Loucy (cell line): ENCODE data around the gene FAR2.

Experiments used
- H2AFZ ChIP-seq: fragments of 200-600 bp; sonication (generic); 2 replicates; pipeline ENCODE4 v1.6.0; 2016; ENCODE audit warnings: antibody characterized with exemption, mild to moderate bottlenecking, low read length, moderate library complexity
- H3F3A ChIP-seq: fragments of 200-600 bp; 2 replicates; pipeline ENCODE4 v1.6.0; 2016; ENCODE audit warnings: antibody characterized with exemption, low read depth, mild to moderate bottlenecking
- H3K27me3 ChIP-seq: fragments of 200-600 bp; sonication (generic); 2 replicates; pipeline ENCODE4 v1.6.1; 2014; ENCODE audit warnings: low read length, mild to moderate bottlenecking; ENCODE audit not compliant: insufficient read depth, poor library complexity, severe bottlenecking
- H3K36me3 ChIP-seq: fragments of 200-600 bp; sonication (generic); 2 replicates; pipeline ENCODE4 v1.6.1; 2016; ENCODE audit warnings: low read length; ENCODE audit not compliant: insufficient read depth
- H3K4me1 ChIP-seq: fragments of 200-600 bp; sonication (generic); 2 replicates; pipeline ENCODE4 v1.5.1; 2014; ENCODE audit warnings: low read length, mild to moderate bottlenecking; ENCODE audit not compliant: insufficient read depth, poor library complexity, severe bottlenecking
- H3K4me2 ChIP-seq: fragments of 200-600 bp; sonication (generic); 2 replicates; pipeline ENCODE4 v1.6.0; 2014; ENCODE audit warnings: antibody characterized with exemption, low read length, low read depth, mild to moderate bottlenecking; ENCODE audit not compliant: poor library complexity, severe bottlenecking
- H3K4me3 ChIP-seq: fragments of 200-600 bp; sonication (generic); 2 replicates; pipeline ENCODE4 v1.5.1; 2014; ENCODE audit warnings: low read length, mild to moderate bottlenecking, mixed read lengths; ENCODE audit not compliant: poor library complexity, severe bottlenecking
- H3K79me2 ChIP-seq: fragments of 200-600 bp; sonication (generic); 2 replicates; pipeline ENCODE4 v1.6.1; 2014; ENCODE audit warnings: low read length; ENCODE audit not compliant: insufficient read depth
- H3K9ac ChIP-seq: fragments of 200-600 bp; sonication (generic); 2 replicates; pipeline ENCODE4 v1.6.0; 2014; ENCODE audit warnings: mild to moderate bottlenecking, low read depth, low read length, moderate library complexity; ENCODE audit not compliant: poor library complexity, severe bottlenecking
- H3K9me2 ChIP-seq: fragments of 200-600 bp; sonication (generic); replicated peaks from 2 replicates; pipeline ENCODE4 v1.6.1; 2016; ENCODE audit warnings: low read depth, low read length, mixed read lengths
- H3K9me3 ChIP-seq: fragments of 200-600 bp; sonication (generic); 2 replicates; pipeline ENCODE4 v1.6.1; 2014; ENCODE audit warnings: mild to moderate bottlenecking, antibody characterized with exemption, low read length, low read depth; ENCODE audit not compliant: insufficient read depth
- H4K20me1 ChIP-seq: fragments of 200-600 bp; sonication (generic); 2 replicates; pipeline ENCODE4 v1.6.0; 2014; ENCODE audit warnings: antibody characterized with exemption, low read length, mild to moderate bottlenecking; ENCODE audit not compliant: insufficient read depth, poor library complexity, severe bottlenecking
- EZH2phosphoT487 ChIP-seq: fragments of 200-600 bp; IDR thresholded peaks from 2 replicates; pipeline ENCODE4 v1.6.1; 2018; ENCODE audit warnings: antibody characterized with exemption, mild to moderate bottlenecking, moderate library complexity, borderline replicate concordance
- TF ChIP-seq, protein P1 (sequence below): fragments of 200-600 bp; sonication (generic); conservative IDR thresholded peaks from 2 replicates; pipeline ENCODE4 v1.5.1; 2014; ENCODE audit warnings: mild to moderate bottlenecking, antibody characterized with exemption, low read length

The FAR2 gene

DNA sequence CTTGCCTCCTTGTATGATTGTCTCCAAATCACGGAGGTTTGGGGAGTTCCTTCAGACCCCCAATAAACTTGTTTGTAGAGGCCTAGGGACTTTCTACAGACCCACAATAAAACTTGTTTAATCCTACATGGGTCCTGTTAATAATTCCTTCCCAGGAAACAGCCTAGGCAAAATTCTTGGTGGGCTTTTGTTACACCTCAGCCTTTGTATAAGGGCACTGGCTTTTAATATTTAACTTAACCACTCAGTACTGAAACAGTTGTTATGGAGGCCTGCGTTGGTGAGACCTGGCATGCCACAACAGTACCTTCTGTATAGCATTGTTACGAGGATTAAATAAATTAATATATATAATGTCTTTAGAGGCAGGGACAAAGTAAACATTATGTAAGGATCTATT is 32.7 kb upstream of the FAR2 start:
- H3F3A ChIP-seq = no peaks in the 10 kb centered on the region
- no peaks in the 10 kb centered on the region for H4K20me1 ChIP-seq
- H3K9ac ChIP-seq = no peak overlapping the region
- H3K9me3 ChIP-seq = peaks cover 10% of the 10 kb centered on the region; the same call in 1 of the 2 replicates
- no peak overlapping the region for H3K4me3 ChIP-seq
- H2AFZ ChIP-seq = no peak overlapping the region
- no peaks in the 10 kb centered on the region for H3K27me3 ChIP-seq
- no peaks in the 10 kb centered on the region for H3K4me1 ChIP-seq
- no peaks in the 10 kb centered on the region for H3K9me2 ChIP-seq
- no peaks in the 10 kb centered on the region for H3K79me2 ChIP-seq
- no peaks in the 10 kb centered on the region; the same call in 1 of the 2 replicates for H3K36me3 ChIP-seq
- TF ChIP-seq EZH2phosphoT487 = no peak
- TF ChIP-seq, protein P1, sequence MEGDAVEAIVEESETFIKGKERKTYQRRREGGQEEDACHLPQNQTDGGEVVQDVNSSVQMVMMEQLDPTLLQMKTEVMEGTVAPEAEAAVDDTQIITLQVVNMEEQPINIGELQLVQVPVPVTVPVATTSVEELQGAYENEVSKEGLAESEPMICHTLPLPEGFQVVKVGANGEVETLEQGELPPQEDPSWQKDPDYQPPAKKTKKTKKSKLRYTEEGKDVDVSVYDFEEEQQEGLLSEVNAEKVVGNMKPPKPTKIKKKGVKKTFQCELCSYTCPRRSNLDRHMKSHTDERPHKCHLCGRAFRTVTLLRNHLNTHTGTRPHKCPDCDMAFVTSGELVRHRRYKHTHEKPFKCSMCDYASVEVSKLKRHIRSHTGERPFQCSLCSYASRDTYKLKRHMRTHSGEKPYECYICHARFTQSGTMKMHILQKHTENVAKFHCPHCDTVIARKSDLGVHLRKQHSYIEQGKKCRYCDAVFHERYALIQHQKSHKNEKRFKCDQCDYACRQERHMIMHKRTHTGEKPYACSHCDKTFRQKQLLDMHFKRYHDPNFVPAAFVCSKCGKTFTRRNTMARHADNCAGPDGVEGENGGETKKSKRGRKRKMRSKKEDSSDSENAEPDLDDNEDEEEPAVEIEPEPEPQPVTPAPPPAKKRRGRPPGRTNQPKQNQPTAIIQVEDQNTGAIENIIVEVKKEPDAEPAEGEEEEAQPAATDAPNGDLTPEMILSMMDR = no peak
- no peak overlapping the region for H3K4me2 ChIP-seq

DNA sequence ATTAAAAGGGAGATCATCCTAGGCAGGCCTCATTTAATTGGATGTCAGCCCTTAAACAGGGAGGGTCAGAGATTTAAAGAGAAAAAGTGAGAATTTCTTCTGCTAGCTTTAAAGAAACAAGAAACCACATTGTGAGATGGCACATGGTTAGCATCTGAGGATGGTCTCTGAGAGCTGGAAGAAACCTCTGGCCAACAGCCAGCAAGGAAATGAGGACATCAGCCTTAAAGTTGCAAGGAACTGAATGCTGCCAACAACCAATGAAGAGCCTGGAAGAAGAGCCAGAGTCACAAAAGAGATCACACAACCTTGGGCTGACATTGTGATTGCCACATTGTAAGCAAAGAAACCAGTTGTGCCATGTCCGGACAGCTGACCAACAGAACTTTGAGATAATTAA is 17.5 kb upstream of the FAR2 start:
- peak overlapping the region; percentile 25 for H3K4me2 ChIP-seq
- peaks cover 9% of the 10 kb centered on the region; the same call in 1 of the 2 replicates for H3K9me3 ChIP-seq
- H3K79me2 ChIP-seq = no peaks in the 10 kb centered on the region
- H3K4me3 ChIP-seq = no peak overlapping the region
- H3K9me2 ChIP-seq = no peaks in the 10 kb centered on the region
- H2AFZ ChIP-seq = peak overlapping the region; percentile 64
- H3F3A ChIP-seq = no peaks in the 10 kb centered on the region
- H3K9ac ChIP-seq = no peak overlapping the region
- TF ChIP-seq, protein P1 = no peak
- TF ChIP-seq EZH2phosphoT487 = no peak
- H3K27me3 ChIP-seq = no peaks in the 10 kb centered on the region
- H4K20me1 ChIP-seq = no peaks in the 10 kb centered on the region
- peaks cover 13% of the 10 kb centered on the region for H3K4me1 ChIP-seq
- no peaks in the 10 kb centered on the region for H3K36me3 ChIP-seq

- TF ChIP-seq, protein P1 = no peak
- no peak for TF ChIP-seq EZH2phosphoT487
- Histone ChIP-seq H3K9ac (no peak overlapping the region), H3K27me3 (no peaks in the 10 kb centered on the region), H3K36me3 (no peaks in the 10 kb centered on the region), H2AFZ (no peak overlapping the region), H3K4me1 (peaks cover 13% of the 10 kb centered on the region), H3K9me2 (no peaks in the 10 kb centered on the region), H3K9me3 (peaks cover 9% of the 10 kb centered on the region; the same call in 1 of the 2 replicates), H3K4me3 (no peak overlapping the region), H3K4me2 (no peak overlapping the region), H3K79me2 (no peaks in the 10 kb centered on the region), H4K20me1 (no peaks in the 10 kb centered on the region), H3F3A (no peaks in the 10 kb centered on the region)
Observed at GRCh38 chr12:29132316-29132715, 16.8 kb upstream of the FAR2 start.
